ENCODE measurements around the gene TMED6. TPM values are rescaled to one million over a fixed set of nuclear protein-coding genes. Genes with fewer than 3 reads are reported as not detected.

TMED6 gene
- total RNA-seq, 1 experiment from 2014 or later = 2.4 TPM

GRCh38 chr16:69371564-69371963, 20.0 kb upstream of the TMED6 start:
- ChIA-PET POLR2A (no interaction called here), CTCF (no interaction called here)
- Histone ChIP-seq H3K36me3 (ENCODE audit: control insufficient read depth, insufficient read depth, low read length) (peaks cover 6% of the 10 kb centered on the region), H3K9me3 (no peaks in the 10 kb centered on the region), H3K27me3 (replicated peaks; ENCODE audit: control insufficient read depth, insufficient read depth, low read length) (no peaks in the 10 kb centered on the region), H3K4me3 (ENCODE audit: low read depth, low read length) (no peak overlapping the region), H3K4me1 (peaks cover 16% of the 10 kb centered on the region)
- peaks cover 14% of the 10 kb centered on the region for H3K4me1 Mint-ChIP-seq (ENCODE audit: low read depth, unreplicated experiment)
- TF ChIP-seq CTCF (IDR thresholded peaks at IDR 0.05; ENCODE audit: insufficient read depth in 1 of 2, low read depth in 1 of 2, low read length in 1 of 2, severe bottlenecking in 1 of 2, unreplicated experiment in 1 of 2) = no peak
- H3K27ac Mint-ChIP-seq (ENCODE audit: unreplicated experiment) = no peak overlapping the region
- no peak overlapping the region for H3K4me3 Mint-ChIP-seq (ENCODE audit: unreplicated experiment)
- H3K27me3 Mint-ChIP-seq (ENCODE audit: insufficient read depth, unreplicated experiment) = no peaks in the 10 kb centered on the region
- DNase-seq = no peak
- peaks cover 61% of the 10 kb centered on the region for H3K36me3 Mint-ChIP-seq (ENCODE audit: insufficient read depth, unreplicated experiment)
- H3K9me3 Mint-ChIP-seq (ENCODE audit: unreplicated experiment) = no peaks in the 10 kb centered on the region
- intact Hi-C loops (cut with micrococcal nuclease; ENCODE audit: unreplicated experiment) = loop anchor here (5.0 kb wide), 1 partner anchor 34 kb away; the partner anchor contains the start of genes COG8 and NIP7
- no TSS peak for BruUV-seq (replicated peaks)

DNA sequence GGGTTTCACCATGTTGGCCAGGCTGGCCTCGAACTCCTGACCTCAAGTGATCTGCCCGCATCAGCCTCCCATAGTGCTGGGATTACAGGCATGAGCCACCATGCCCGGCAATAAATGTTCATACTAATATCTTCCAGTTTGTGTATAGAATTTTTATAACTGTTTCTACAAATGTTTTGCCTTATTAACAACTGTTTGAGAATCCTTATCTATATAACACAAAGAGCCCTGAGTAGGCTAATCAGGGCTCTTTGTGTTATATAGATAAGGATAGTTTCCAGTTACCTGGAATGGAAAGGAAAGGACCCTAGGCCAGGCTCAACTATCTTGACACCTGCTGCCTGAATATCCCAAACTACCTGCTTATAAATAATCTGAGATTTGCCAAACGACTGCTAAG, 17.3 kb upstream of the TMED6 start:
- Mint-ChIP-seq H3K36me3 (ENCODE audit: insufficient read depth, unreplicated experiment) (peaks cover 74% of the 10 kb centered on the region), H3K4me1 (ENCODE audit: low read depth, unreplicated experiment) (peaks cover 12% of the 10 kb centered on the region), H3K27me3 (ENCODE audit: insufficient read depth, unreplicated experiment) (no peaks in the 10 kb centered on the region), H3K27ac (ENCODE audit: unreplicated experiment) (no peak overlapping the region), H3K9me3 (ENCODE audit: unreplicated experiment) (no peaks in the 10 kb centered on the region), H3K4me3 (ENCODE audit: unreplicated experiment) (no peak overlapping the region)
- Histone ChIP-seq H3K36me3 (ENCODE audit: control insufficient read depth, insufficient read depth, low read length) (peaks cover 11% of the 10 kb centered on the region), H3K9me3 (no peaks in the 10 kb centered on the region), H3K4me3 (ENCODE audit: low read depth, low read length) (no peak overlapping the region), H3K27me3 (replicated peaks; ENCODE audit: control insufficient read depth, insufficient read depth, low read length) (no peaks in the 10 kb centered on the region), H3K4me1 (peaks cover 12% of the 10 kb centered on the region)
- ChIA-PET CTCF (no interaction called here), POLR2A (no interaction called here)
- intact Hi-C loops (cut with micrococcal nuclease; ENCODE audit: unreplicated experiment) = no loop called here
- no peak for TF ChIP-seq CTCF (IDR thresholded peaks at IDR 0.05; ENCODE audit: insufficient read depth in 1 of 2, low read depth in 1 of 2, low read length in 1 of 2, severe bottlenecking in 1 of 2, unreplicated experiment in 1 of 2)
- no peak for DNase-seq
- BruUV-seq (replicated peaks) = no TSS peak

GRCh38 chr16:69367980-69368379, 16.4 kb upstream of the TMED6 start:
- ChIA-PET POLR2A (no interaction called here), CTCF (no interaction called here)
- no peak overlapping the region for H3K4me3 ChIP-seq (ENCODE audit: low read depth, low read length)
- Mint-ChIP-seq H3K4me1 (ENCODE audit: low read depth, unreplicated experiment) (peaks cover 13% of the 10 kb centered on the region), H3K4me3 (ENCODE audit: unreplicated experiment) (no peak overlapping the region), H3K36me3 (ENCODE audit: insufficient read depth, unreplicated experiment) (peaks cover 82% of the 10 kb centered on the region), H3K27ac (ENCODE audit: unreplicated experiment) (no peak overlapping the region), H3K9me3 (ENCODE audit: unreplicated experiment) (no peaks in the 10 kb centered on the region), H3K27me3 (ENCODE audit: insufficient read depth, unreplicated experiment) (no peaks in the 10 kb centered on the region)
- H3K27me3 ChIP-seq (replicated peaks; ENCODE audit: control insufficient read depth, insufficient read depth, low read length) = no peaks in the 10 kb centered on the region
- peaks cover 3% of the 10 kb centered on the region for H3K4me1 ChIP-seq
- intact Hi-C loops (cut with micrococcal nuclease; ENCODE audit: unreplicated experiment) = no loop called here
- no peak for TF ChIP-seq CTCF (IDR thresholded peaks at IDR 0.05; ENCODE audit: insufficient read depth in 1 of 2, low read depth in 1 of 2, low read length in 1 of 2, severe bottlenecking in 1 of 2, unreplicated experiment in 1 of 2)
- BruUV-seq (replicated peaks) = no TSS peak
- peak in 1 of 2 experiments; percentile 3 for DNase-seq
- peaks cover 11% of the 10 kb centered on the region for H3K36me3 ChIP-seq (ENCODE audit: control insufficient read depth, insufficient read depth, low read length)
- no peaks in the 10 kb centered on the region for H3K9me3 ChIP-seq
